ENCODE measurements around the gene B3GNT3. TPM values are rescaled to one million over a fixed set of nuclear protein-coding genes. Genes with fewer than 3 reads are reported as not detected.

The B3GNT3 gene
- total RNA-seq, 2 donors from 2014 or later = 0.70 to 1.2 TPM

DNA sequence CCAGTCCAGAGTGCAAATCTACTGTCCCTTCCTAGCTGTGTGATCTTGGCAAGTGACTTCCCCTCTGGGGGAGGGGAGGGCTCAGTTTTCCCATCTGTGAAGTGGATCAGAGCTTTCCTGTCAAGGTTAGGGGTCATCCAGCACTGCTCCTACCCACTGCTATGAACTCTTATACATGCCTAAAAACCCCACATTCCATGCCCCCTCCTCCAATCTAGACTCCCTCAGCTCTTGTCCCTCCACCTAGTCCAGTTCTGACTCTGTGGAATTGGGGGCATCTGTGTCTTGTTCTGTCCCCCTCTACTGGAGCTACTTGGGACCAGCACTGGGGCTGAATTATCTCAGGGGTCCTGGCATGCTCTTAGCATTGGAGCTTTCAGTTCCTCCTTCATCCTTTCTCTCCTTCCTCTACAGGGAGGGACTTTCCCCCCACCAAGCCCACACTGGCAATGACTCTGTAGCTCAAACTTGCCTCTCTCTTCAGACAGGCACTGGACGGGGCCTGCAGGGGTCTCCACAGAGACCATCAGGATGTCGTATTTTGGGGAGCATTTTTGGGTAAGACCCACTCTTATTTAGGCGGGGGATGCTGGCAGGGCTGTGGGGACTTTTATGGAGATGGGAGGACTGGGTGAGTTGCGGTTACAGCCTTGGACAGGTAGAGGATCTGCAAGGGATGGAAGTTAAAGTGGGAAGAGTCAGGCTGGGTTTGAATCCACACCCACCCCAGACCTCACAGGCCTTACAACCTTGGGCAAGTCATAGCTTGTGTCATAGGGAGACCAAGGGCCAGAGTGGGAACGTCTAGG lies 40.1 kb upstream of the B3GNT3 start:
- Mint-ChIP-seq H3K9me3 (no peaks in the 10 kb centered on the region), H3K27me3 (ENCODE audit: insufficient read depth) (no peaks in the 10 kb centered on the region), H3K36me3 (ENCODE audit: low read depth) (no peaks in the 10 kb centered on the region), H3K27ac (no peak overlapping the region), H3K4me3 (no peak overlapping the region), H3K4me1 (no peaks in the 10 kb centered on the region)
- Histone ChIP-seq H3K4me1 (ENCODE audit: control insufficient read depth, insufficient read depth, low read length) (no peaks in the 10 kb centered on the region), H3K9me3 (ENCODE audit: control insufficient read depth, low read length) (no peaks in the 10 kb centered on the region), H3K4me3 (ENCODE audit: low read length) (no peak overlapping the region), H3K36me3 (ENCODE audit: control insufficient read depth, insufficient read depth, low read length) (no peaks in the 10 kb centered on the region), H3K27me3 (ENCODE audit: control insufficient read depth, insufficient read depth, low read length, poor library complexity, severe bottlenecking) (no peaks in the 10 kb centered on the region), H3K27ac (ENCODE audit: low read depth, low read length) (peak overlapping the region; percentile 79), H3K9ac (ENCODE audit: extremely low read depth, low read length, poor library complexity, severe bottlenecking) (no peak overlapping the region)
- no peak for DNase-seq
- TF ChIP-seq, protein P1, sequence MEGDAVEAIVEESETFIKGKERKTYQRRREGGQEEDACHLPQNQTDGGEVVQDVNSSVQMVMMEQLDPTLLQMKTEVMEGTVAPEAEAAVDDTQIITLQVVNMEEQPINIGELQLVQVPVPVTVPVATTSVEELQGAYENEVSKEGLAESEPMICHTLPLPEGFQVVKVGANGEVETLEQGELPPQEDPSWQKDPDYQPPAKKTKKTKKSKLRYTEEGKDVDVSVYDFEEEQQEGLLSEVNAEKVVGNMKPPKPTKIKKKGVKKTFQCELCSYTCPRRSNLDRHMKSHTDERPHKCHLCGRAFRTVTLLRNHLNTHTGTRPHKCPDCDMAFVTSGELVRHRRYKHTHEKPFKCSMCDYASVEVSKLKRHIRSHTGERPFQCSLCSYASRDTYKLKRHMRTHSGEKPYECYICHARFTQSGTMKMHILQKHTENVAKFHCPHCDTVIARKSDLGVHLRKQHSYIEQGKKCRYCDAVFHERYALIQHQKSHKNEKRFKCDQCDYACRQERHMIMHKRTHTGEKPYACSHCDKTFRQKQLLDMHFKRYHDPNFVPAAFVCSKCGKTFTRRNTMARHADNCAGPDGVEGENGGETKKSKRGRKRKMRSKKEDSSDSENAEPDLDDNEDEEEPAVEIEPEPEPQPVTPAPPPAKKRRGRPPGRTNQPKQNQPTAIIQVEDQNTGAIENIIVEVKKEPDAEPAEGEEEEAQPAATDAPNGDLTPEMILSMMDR (conservative IDR thresholded peaks at IDR 0.05) = no peak
- 56 to 86% methylated on average over 1 to 5 of the region's 5 CpGs for WGBS, 2 experiments (ENCODE audit: insufficient coverage in 1 of 2, insufficient read length in 1 of 2)

DNA sequence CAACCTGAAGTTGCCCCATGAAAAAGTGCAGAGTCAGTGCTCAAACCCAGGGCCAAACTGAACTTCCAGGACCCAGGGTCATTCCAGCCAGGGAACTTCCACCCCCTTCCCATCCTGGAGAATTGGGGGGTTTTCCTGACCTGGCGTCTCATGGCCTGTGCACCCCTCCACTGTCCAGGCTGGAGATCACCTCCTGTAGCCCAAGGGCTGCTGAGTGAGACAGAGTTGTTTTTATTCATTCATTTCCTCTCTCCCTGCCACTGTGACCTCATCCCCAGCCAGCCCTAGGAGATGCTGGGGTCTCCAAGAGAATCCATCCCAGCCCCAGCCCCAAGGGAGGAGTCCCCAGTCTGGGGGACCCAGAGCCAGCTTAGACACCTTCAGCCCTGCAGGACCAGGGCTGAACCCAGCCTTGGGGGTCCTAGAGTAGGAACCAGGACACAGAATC lies 39.5 kb upstream of the B3GNT3 start:
- Mint-ChIP-seq H3K27ac (no peak overlapping the region), H3K4me3 (no peak overlapping the region), H3K36me3 (ENCODE audit: low read depth) (no peaks in the 10 kb centered on the region), H3K9me3 (no peaks in the 10 kb centered on the region), H3K4me1 (no peaks in the 10 kb centered on the region), H3K27me3 (ENCODE audit: insufficient read depth) (no peaks in the 10 kb centered on the region)
- Histone ChIP-seq H3K27ac (ENCODE audit: low read depth, low read length) (peak overlapping the region; percentile 79), H3K9ac (ENCODE audit: extremely low read depth, low read length, poor library complexity, severe bottlenecking) (no peak overlapping the region), H3K9me3 (ENCODE audit: control insufficient read depth, low read length) (no peaks in the 10 kb centered on the region), H3K27me3 (ENCODE audit: control insufficient read depth, insufficient read depth, low read length, poor library complexity, severe bottlenecking) (no peaks in the 10 kb centered on the region), H3K36me3 (ENCODE audit: control insufficient read depth, insufficient read depth, low read length) (no peaks in the 10 kb centered on the region), H3K4me3 (ENCODE audit: low read length) (no peak overlapping the region), H3K4me1 (ENCODE audit: control insufficient read depth, insufficient read depth, low read length) (no peaks in the 10 kb centered on the region)
- DNase-seq = no peak
- TF ChIP-seq, protein P1 (conservative IDR thresholded peaks at IDR 0.05) = no peak
- 67 to 75% methylated on average over 1 of the region's 1 CpG for WGBS, 2 experiments (ENCODE audit: insufficient coverage in 1 of 2, insufficient read length in 1 of 2)

GRCh38 chr19:17755977-17756670 lies 38.8 kb upstream of the B3GNT3 start:
- H3K4me3 Mint-ChIP-seq = no peak overlapping the region

More at GRCh38 chr19:17755977-17756670, 38.8 kb upstream of the B3GNT3 start:
- no peaks in the 10 kb centered on the region for H3K27me3 Mint-ChIP-seq (ENCODE audit: insufficient read depth)
- no peaks in the 10 kb centered on the region for H3K36me3 Mint-ChIP-seq (ENCODE audit: low read depth)
- Histone ChIP-seq H3K4me1 (ENCODE audit: control insufficient read depth, insufficient read depth, low read length) (no peaks in the 10 kb centered on the region), H3K36me3 (ENCODE audit: control insufficient read depth, insufficient read depth, low read length) (no peaks in the 10 kb centered on the region), H3K9me3 (ENCODE audit: control insufficient read depth, low read length) (no peaks in the 10 kb centered on the region), H3K27ac (ENCODE audit: low read depth, low read length) (peak overlapping the region; percentile 79), H3K27me3 (ENCODE audit: control insufficient read depth, insufficient read depth, low read length, poor library complexity, severe bottlenecking) (no peaks in the 10 kb centered on the region), H3K4me3 (ENCODE audit: low read length) (no peak overlapping the region), H3K9ac (ENCODE audit: extremely low read depth, low read length, poor library complexity, severe bottlenecking) (no peak overlapping the region)
- TF ChIP-seq, protein P1 (conservative IDR thresholded peaks at IDR 0.05) = no peak
- peak; percentile 90 for DNase-seq
- H3K4me1 Mint-ChIP-seq = no peaks in the 10 kb centered on the region
- no peaks in the 10 kb centered on the region for H3K9me3 Mint-ChIP-seq
- 49 to 77% methylated on average over 7 to 10 of the region's 12 CpGs for WGBS, 2 experiments (ENCODE audit: insufficient coverage in 1 of 2, insufficient read length in 1 of 2)
- H3K27ac Mint-ChIP-seq = no peak overlapping the region

All from endodermal cell (in vitro differentiated cells).